ENCODE results near the gene PCDH12. TPM values are rescaled to one million over a fixed set of nuclear protein-coding genes. Genes with fewer than 3 reads are reported as not detected.

The PCDH12 gene
- total RNA-seq, 1 donor from 2014 or later = not detected

- DNase-seq (ENCODE audit: low read depth) = no peak
These were observed 47.7 kb downstream of the PCDH12 start for GRCh38 chr5:141910271-141910673.

- no peak for DNase-seq (ENCODE audit: low read depth)
These were observed 48.8 kb downstream of the PCDH12 start for GRCh38 chr5:141909212-141909611.

DNA sequence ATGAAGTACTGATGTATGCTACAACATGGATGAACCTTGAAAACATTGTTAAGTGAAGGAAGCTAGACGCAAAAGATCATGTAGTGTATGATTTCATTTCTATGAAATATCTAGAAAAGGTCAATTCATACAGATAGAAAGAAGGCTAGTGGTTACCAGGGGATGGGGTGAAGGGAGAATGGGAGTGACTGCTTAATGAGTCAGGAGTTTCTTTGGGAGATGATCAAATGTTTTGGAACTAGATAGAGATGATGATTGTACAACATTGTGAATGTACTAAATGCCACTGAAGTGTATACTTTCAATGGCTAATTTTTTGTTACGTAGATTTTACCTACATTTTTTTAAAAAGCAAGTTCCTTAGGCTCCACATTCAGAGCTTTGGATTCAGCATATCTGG lies 49.2 kb downstream of the PCDH12 start:
- DNase-seq (ENCODE audit: low read depth) = no peak

- DNase-seq (ENCODE audit: low read depth) = no peak
These were observed 51.0 kb downstream of the PCDH12 start for GRCh38 chr5:141906972-141907371.

DNA sequence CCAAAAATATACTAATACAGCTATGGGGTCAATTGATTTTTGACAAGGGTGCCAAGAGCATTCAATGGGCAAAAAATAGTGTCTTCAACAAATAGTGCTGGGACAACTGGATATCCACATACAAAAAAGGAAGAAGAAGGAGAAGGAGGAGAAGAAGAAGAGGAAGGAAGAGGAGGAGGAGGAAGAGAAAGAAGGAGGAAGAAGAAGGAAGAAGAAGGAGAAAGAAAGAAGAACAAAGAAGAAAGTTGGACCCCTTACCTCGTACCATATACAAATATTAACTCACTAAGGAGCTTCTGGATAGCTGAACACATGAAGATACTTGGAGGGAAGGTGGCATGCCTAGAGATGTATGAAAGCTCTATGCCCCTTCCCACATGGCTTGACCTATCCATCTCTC lies 51.5 kb downstream of the PCDH12 start:
- DNase-seq (ENCODE audit: low read depth) = no peak

GRCh38 chr5:141904551-141904950 lies 53.5 kb downstream of the PCDH12 start:
- no peak for DNase-seq (ENCODE audit: low read depth)

DNA sequence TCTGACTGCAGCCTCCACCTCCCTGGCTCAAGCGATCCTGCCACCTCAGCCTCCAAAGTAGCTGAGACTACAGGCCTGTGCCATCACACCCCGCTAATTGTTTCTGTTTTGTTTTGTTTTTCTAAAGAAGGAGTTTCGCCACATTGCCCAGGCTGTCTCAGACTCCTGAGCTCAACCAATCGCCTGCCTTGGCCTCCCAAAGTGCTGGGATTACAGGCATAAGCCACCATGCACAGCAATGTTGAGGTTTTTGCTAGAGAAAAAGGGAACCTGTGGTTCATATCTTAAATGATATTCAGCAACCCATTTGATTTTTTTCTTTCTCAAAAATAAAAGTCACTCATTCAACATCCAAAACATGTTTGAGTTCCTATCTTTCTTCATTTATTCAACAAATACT lies 54.7 kb downstream of the PCDH12 start:
- DNase-seq (ENCODE audit: low read depth) = no peak

DNA sequence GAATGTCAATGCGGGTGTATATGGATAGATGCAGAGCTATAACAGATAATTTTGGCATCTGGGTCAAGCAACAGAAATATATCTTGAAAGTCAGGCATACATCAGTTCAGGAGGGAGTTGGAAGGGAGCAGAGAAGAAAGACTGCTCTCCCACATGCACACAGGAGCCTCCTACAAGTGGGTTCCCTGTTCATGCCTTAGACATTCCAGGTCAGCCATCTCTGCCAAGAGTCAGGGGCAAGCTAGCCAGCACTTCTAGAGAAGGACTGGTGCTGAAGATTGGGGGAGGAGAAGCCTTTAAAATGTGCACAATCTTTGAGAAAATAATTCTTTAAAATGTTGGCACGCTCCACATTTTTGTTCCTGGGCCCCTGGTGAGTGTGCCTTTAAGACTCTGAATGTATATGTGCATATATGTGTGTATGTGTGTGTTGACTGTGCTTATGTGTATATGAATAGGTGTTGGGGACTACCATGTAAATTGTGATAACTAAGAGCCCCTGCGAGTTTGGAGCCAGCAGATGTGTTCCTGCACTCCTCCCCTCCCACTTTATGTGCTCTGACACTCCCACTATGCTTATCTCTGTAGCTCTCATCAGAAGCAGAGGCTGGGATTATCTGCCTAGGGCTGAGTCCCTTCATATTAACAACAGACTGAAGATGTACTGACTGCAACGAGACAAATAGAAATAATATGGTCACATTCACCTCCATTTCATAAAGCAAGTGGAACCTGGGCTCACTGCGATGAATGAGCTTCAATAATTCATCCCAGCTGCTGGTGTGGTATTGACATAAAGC lies 55.8 kb downstream of the PCDH12 start:
- DNase-seq (ENCODE audit: low read depth) = no peak

- no peak for DNase-seq (ENCODE audit: low read depth)
These were observed 59.5 kb downstream of the PCDH12 start for GRCh38 chr5:141898448-141899049.

DNA sequence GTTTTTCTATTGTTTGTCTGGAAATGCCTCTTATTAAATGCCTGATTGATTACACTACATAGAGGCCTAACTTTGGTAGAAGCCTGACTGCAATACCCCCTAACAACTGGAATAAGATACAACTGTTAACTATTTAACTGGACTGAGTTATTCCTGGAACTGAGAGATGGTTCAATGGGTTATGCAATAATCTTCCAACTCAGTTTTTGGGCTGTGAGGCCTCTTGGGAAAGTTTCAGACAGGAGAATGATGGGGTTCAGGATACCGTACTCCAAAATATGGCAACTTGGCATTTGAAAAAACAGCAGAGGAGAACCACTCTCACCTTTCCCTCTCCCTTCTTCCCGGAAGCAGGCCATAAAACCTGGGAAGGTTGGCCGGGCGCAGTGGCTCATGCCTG lies 60.6 kb downstream of the PCDH12 start:
- DNase-seq (ENCODE audit: low read depth) = no peak

Other genes starting within 250 kb of the PCDH12 start
- 0.11 and 0.42 TPM in 2 replicates for gene PCDH1, start 79.8 kb downstream of the PCDH12 start, total RNA-seq
- 65.0 and 71.5 TPM in 2 replicates for gene DELE1, start 34.3 kb downstream of the PCDH12 start, total RNA-seq
- gene RNF14, start 10.9 kb upstream of the PCDH12 start, total RNA-seq = 100 and 127 TPM in 2 replicates
- gene GNPDA1, start 54.8 kb upstream of the PCDH12 start, total RNA-seq = 65.5 and 98.3 TPM in 2 replicates
- 57.2 and 59.8 TPM in 2 replicates for gene NDFIP1, start 150.6 kb upstream of the PCDH12 start, total RNA-seq

All from myocyte (in vitro differentiated cells).